COLO829 (cell line): Measurements from ENCODE around the gene URM1.
"Not testable (repeated sequence)": the region's sequence is repeated elsewhere in the genome, so short reads cannot be mapped to it uniquely, and the experiment has no call there.

Experiments used
- DNase-seq: peaks from one replicate; pipeline ENCODE4 v3.0.0; 2012; ENCODE audit warnings: low spot score

URM1 gene

DNA sequence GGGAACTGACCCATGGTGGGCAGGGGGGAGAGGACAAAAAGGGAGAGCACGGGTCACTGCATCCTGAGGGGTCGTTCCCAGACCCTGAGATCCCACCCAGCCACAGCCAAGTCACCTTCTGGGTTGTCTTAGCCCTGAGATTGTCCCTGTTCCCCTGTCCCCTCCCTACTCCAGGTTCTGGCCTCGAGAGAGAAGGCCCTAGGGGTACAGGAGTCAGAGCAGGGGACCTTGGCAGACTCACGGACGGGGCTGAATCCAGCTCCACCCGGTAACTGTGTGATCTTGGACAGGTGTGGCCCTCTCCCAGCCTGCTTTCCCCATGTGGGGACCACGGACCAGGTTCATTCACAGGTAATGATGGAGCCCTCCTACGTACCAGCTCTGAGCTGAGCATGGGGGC lies 38.3 kb downstream of the URM1 start:
- DNase-seq: no peak

GRCh38 chr9:128409978-128410377 lies 38.8 kb downstream of the URM1 start:
- DNase-seq: no peak

- no peak for DNase-seq
Observed at GRCh38 chr9:128411364-128412119, 40.4 kb downstream of the URM1 start.

DNA sequence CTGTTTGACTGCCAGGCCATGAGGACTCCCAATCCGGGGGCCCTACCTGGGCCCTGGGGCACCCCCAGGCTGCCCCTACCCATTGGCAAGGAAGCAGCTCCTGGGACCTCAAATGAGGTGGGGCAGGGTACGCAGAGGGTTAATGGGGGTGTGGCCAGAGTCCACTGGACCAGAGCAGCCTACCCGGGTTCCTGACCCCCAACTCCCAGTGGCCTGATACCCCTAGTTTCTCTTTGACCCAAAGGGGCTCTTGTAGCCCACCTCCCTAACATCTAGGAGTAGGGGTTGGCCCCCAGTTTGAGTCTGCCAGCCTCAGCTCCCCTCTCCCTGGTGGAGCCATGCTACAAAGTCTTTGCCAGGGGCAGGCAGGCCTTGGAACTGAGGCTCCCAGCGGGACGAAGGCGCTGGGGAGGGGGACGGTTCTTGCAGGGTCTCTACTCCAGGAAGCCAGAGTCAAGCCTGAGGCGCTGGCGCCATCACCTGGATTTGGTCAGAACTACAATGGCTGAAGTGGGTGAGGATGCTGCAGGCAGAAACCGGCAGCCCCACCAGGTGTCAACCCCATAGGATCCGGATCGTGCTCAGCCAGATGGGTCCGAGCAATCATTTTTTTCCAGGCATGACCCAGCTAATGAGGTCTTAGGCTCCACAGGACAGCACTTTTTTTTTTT lies 41.1 kb downstream of the URM1 start:
- peak; percentile 66 for DNase-seq

GRCh38 chr9:128413728-128414127 lies 42.6 kb downstream of the URM1 start:
- DNase-seq: not testable (repeated sequence)

- no peak for DNase-seq
Observed at GRCh38 chr9:128414461-128414860, 43.3 kb downstream of the URM1 start.

- no peak for DNase-seq
Observed at GRCh38 chr9:128415281-128415680, 44.1 kb downstream of the URM1 start.

GRCh38 chr9:128416014-128416413 lies 44.8 kb downstream of the URM1 start:
- no peak for DNase-seq

GRCh38 chr9:128416432-128417019 lies 45.4 kb downstream of the URM1 start:
- no peak for DNase-seq

- no peak for DNase-seq
Observed at GRCh38 chr9:128419061-128419925, 48.1 kb downstream of the URM1 start.

- DNase-seq: peak; percentile 69
Observed at GRCh38 chr9:128420060-128420650, 49.0 kb downstream of the URM1 start.

- DNase-seq: no peak
Observed at GRCh38 chr9:128420651-128421481, 49.7 kb downstream of the URM1 start, which contains the start of gene CERCAM. Gene CERCAM (plus strand): TSS chr9:128420857. CDS start chr9:128420878, 21 bp downstream.

DNA sequence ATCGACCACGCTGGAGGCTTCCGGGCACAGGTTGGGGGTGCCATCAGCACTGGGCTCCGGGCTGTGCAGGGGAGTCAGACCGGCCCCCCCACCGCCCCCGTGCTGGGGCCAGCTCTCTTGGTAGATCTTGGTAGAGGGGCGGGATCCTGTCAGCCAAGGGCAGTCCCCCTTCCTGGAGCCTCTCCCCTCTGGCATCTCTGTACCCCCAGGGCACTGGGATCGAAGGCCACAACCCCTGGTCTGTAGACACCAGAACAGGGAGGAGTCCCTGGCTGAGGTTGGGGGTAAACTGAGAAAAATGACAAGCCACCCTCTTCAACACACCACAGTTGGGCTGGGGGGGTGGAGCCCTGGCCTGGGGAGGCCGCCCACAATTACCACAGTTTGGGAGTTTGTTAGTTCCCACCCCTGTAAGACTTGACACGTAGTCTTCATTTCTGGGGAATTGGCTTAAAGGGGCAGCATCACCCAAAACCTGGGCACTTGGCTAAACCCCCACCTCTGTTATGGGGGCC lies 50.4 kb downstream of the URM1 start:
- DNase-seq: no peak

- not testable (repeated sequence) for DNase-seq
Observed at GRCh38 chr9:128422022-128422782, 51.0 kb downstream of the URM1 start.

DNA sequence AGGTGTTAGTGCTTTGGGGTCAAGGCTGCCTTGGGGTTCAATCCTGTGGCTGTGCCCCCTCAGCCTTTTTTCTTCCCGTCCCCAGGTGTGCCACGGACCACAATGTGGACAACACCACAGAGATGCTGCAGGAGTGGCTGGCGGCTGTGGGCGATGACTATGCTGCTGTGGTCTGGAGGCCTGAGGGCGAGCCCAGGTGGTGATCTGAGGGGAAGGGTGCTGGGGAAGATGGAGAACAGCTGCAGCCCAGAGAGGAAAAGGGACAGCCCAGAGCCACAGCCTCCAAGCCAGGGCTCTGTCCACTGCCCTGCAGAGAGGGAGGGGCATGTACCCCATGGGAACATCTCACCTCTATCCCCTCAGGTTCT lies 51.6 kb downstream of the URM1 start:
- no peak for DNase-seq

- not testable (repeated sequence) for DNase-seq
Observed at GRCh38 chr9:128423356-128423755, 52.2 kb downstream of the URM1 start.

- DNase-seq: no peak
Observed at GRCh38 chr9:128424268-128424780, 53.1 kb downstream of the URM1 start.

GRCh38 chr9:128428644-128429512 lies 57.7 kb downstream of the URM1 start:
- no peak for DNase-seq
